Neural crest cell (in vitro differentiated cells): ENCODE measurements around the gene RNF208. TPM values are rescaled to one million over a fixed set of nuclear protein-coding genes. Genes with fewer than 3 reads are reported as not detected.

ENCODE experiments used
- DNase-seq: peaks from one replicate; pipeline ENCODE4 v3.0.0; 2021; ENCODE audit warnings: low read depth, mixed read lengths, low spot score
- H3K27ac Mint-ChIP-seq: one replicate; pipeline ENCODE4 v1.8.0; 2021; ENCODE audit warnings: mild to moderate bottlenecking, mixed read lengths; ENCODE audit not compliant: unreplicated experiment
- H3K27me3 Mint-ChIP-seq: 2 replicates; pipeline ENCODE4 v1.8.0; 2021; ENCODE audit warnings: low read depth, mild to moderate bottlenecking, mixed read lengths
- H3K36me3 Mint-ChIP-seq: 2 replicates; pipeline ENCODE4 v1.8.0; 2021; ENCODE audit warnings: low read depth, mild to moderate bottlenecking, mixed read lengths
- H3K4me1 Mint-ChIP-seq: 2 replicates; pipeline ENCODE4 v1.8.0; 2021; ENCODE audit warnings: mixed read lengths
- H3K4me3 Mint-ChIP-seq: one replicate; pipeline ENCODE4 v1.8.0; 2021; ENCODE audit warnings: mild to moderate bottlenecking, mixed read lengths
- H3K9me3 Mint-ChIP-seq: 2 replicates; pipeline ENCODE4 v1.8.0; 2021; ENCODE audit warnings: mixed read lengths
- total RNA-seq: library from RNA; stranded (reverse); gene quantifications from 2 replicates; pipeline ENCODE4 v1.2.1, GENCODE V29; 2021
- TF ChIP-seq, protein P1 (sequence below): fragments of 200-600 bp; sonication (generic); conservative IDR thresholded peaks from 2 replicates; pipeline ENCODE4 v1.5.0; 2021; ENCODE audit warnings: antibody characterized with exemption, mild to moderate bottlenecking

The RNF208 gene
- total RNA-seq, 1 donor from 2014 or later, result 10.1 TPM

DNA sequence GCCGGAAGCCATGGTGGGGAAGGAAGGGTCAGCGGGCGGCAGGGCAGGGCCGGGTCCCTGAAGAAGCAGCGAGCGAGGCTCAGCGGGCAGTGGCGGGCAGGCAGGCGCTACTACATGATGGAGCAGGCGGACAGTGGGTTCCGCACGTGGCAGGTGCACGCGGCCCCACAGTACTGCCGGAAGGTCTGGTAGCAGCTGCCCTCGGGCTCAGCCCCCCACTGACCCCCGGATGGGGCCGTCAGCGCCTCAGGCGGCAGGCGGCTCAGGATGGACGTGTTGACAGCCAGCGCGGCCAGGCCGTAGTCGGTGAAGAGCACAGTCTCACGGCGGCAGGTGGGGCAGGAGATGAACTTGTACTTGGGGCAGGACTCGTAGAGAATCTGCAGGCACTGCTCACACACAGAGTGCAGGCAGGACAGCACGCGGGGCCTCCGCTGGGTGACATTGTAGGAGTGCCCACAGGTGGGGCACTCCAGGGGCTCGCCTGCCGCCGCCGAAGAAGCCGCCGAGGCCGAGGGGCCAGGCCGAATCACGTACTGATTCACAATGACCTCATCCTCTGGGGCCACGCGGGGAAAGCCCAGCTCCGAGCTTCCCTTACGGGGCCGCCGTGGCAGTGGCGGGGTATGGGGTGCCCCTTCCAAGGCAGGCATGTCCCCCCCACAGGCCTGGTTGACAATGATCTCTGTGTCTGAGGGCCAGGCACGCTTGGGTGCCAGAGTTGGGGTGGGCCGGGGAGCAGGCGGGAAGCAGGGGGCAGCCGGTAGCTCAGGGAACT lies 1.5 kb downstream of the RNF208 start:
- TF ChIP-seq, protein P1, sequence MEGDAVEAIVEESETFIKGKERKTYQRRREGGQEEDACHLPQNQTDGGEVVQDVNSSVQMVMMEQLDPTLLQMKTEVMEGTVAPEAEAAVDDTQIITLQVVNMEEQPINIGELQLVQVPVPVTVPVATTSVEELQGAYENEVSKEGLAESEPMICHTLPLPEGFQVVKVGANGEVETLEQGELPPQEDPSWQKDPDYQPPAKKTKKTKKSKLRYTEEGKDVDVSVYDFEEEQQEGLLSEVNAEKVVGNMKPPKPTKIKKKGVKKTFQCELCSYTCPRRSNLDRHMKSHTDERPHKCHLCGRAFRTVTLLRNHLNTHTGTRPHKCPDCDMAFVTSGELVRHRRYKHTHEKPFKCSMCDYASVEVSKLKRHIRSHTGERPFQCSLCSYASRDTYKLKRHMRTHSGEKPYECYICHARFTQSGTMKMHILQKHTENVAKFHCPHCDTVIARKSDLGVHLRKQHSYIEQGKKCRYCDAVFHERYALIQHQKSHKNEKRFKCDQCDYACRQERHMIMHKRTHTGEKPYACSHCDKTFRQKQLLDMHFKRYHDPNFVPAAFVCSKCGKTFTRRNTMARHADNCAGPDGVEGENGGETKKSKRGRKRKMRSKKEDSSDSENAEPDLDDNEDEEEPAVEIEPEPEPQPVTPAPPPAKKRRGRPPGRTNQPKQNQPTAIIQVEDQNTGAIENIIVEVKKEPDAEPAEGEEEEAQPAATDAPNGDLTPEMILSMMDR, result no peak
- Mint-ChIP-seq H3K36me3 (no peaks in the 10 kb centered on the region), H3K27me3 (peaks cover 2% of the 10 kb centered on the region), H3K27ac (no peak overlapping the region), H3K4me1 (no peaks in the 10 kb centered on the region), H3K4me3 (peak overlapping the region; percentile 54), H3K9me3 (no peaks in the 10 kb centered on the region)
- no peak for DNase-seq

DNA sequence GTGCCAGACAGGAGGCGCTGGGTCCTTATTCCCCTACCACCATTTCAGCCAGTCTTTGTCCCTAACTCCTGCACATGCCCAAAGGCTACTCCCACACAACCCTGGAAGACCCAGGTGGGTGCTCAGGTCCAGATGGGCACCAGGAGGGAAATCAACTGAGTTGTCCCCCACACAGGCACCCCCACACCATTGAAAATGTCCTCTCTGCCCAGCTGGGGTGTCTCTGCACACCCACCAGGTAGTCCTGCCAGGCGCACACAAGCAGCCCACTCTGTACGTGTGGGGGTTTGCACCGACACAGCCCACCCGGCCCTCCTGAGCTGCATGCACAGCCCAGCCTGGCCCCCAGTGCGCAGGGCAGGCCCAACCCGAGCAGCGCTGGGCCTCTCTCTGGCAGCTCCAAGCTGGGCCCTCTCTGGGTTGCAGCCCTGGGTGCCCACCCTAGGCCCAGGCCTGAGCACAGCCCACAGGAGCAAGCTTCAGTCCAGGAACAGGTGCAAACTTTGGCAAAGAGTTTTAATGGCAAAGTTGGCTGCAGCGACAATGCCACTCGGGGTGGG lies 2.2 kb downstream of the RNF208 start:
- no peak overlapping the region for H3K27ac Mint-ChIP-seq
- peak overlapping the region; percentile 49 for H3K4me3 Mint-ChIP-seq
- H3K27me3 Mint-ChIP-seq, result peaks cover 2% of the 10 kb centered on the region
- H3K36me3 Mint-ChIP-seq, result no peaks in the 10 kb centered on the region
- no peaks in the 10 kb centered on the region for H3K9me3 Mint-ChIP-seq
- H3K4me1 Mint-ChIP-seq, result no peaks in the 10 kb centered on the region
- DNase-seq, result no peak
- TF ChIP-seq, protein P1, result no peak

DNA sequence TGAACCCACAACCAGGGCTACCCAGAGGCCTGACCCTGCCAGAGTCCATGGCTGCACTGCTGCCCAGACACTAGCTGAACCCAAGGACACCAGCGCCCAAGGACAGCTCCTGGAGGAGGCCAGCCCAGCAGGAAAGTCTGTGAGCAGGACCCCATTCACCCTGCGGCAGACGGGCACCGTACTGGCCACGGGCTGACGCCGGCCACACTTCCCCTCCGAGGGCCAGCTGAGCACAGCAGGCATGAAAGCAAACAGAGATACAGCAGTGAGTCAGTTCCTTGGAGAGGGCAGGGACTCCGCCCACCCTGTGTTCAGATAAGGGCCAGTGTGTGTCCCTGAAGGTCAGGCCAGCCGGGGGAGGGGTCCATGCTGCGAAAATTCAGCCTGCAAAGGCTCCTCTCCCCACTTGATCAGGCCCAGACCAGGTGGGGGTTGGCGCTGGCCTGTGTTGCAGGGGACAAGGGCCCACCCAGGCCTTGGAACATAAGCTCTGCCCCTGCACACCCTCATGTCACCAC lies 3.2 kb downstream of the RNF208 start:
- no peak for DNase-seq
- H3K27ac Mint-ChIP-seq, result no peak overlapping the region
- no peaks in the 10 kb centered on the region for H3K36me3 Mint-ChIP-seq

DNA sequence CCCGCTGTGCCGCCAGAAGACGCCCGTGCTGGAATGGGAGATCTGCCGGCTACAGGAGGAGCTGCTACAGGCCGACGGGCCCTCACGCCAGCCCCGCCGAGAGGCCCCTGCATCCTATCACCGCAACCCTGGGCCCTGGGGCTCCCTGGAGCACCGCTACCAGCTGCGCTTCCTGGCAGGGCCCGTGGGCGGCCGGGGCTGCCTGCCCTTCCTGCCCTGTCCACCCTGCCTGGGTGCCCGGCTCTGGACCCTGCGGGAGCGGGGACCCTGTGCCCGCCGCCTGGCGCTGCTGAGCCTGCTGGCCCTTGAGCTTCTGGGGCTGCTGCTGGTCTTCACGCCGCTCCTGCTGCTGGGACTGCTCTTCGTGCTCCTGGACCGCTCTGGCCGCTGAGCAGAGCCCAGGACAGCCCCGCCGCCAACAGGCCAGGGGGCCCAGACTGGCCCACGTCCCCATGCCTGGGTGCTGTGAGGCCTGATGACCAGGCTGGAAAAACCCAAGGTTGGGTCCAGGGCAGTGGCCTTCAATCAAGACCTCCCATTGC lies 3.8 kb downstream of the RNF208 start:
- no peak overlapping the region for H3K27ac Mint-ChIP-seq
- no peaks in the 10 kb centered on the region for H3K36me3 Mint-ChIP-seq
- H3K4me1 Mint-ChIP-seq, result no peaks in the 10 kb centered on the region
- no peak for DNase-seq
- peaks cover 2% of the 10 kb centered on the region for H3K27me3 Mint-ChIP-seq
- no peaks in the 10 kb centered on the region for H3K9me3 Mint-ChIP-seq
- H3K4me3 Mint-ChIP-seq, result peak overlapping the region; percentile 57
- TF ChIP-seq, protein P1, result no peak

More for the DNA sequence above, 3.2 kb downstream of the RNF208 start:
- TF ChIP-seq, protein P1, result no peak
- Mint-ChIP-seq H3K27me3 (peaks cover 2% of the 10 kb centered on the region), H3K9me3 (no peaks in the 10 kb centered on the region), H3K4me3 (peak overlapping the region; percentile 57), H3K4me1 (no peaks in the 10 kb centered on the region)

DNA sequence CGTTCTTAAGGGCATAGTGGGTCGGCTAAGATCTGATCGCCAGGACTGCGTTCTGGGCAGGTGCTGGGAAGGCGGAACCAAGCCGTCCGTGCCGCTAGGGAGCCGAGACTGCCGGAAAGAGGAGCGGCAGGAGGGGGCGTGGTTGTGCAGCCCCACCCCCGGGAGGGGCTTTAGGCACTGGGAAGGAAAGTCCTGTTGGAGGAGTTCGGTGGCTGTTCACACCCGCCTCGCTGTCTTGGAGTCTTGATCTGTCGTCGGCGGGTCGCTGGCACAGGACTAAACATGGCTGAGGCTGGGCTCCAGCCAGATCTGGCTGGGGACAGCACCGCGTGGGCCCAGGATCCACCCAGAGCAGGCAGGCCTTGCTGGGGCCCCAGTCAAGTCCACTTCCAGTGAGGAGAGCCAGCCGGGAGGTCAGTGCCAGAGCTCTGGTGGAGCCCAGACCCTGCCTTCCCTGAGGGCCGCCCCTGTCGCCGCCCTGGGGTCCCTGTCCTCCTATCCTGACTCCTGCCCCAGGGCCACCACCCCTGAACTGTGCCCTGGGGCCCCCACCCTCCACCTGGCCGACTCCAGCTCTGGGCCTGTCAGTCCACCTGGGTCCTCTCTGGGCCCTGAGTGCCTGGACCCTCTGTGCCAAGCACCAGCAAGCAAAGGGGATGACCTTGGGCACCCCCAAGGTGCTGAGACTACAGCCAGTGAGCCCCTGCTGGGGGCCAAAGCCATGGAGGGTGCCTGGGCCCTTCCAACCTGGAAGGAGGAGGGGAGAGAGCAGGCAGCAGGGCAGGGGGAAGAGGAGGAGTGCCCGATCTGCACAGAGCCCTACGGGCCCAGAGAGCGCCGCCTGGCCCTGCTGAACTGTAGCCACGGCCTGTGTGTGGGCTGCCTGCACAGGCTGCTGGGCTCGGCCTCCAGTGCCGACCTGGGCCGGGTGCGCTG lies 4.5 kb downstream of the RNF208 start:
- TF ChIP-seq, protein P1, result no peak
- Mint-ChIP-seq H3K9me3 (no peaks in the 10 kb centered on the region), H3K36me3 (peaks cover 2% of the 10 kb centered on the region), H3K4me3 (peak overlapping the region; percentile 54), H3K4me1 (no peaks in the 10 kb centered on the region), H3K27me3 (no peaks in the 10 kb centered on the region), H3K27ac (no peak overlapping the region)
- no peak for DNase-seq
